NB4 (cell line): ENCODE measurements around the gene CDKN2AIP.

ENCODE experiments used
- POLR2A ChIP-seq: IDR thresholded peaks from 2 replicates; pipeline ENCODE4 v1.6.1; 2011; ENCODE audit warnings: mild to moderate bottlenecking; ENCODE audit not compliant: insufficient read length; ENCODE audit errors: extremely low read depth
- TF ChIP-seq, protein P1 (sequence below): IDR thresholded peaks from one replicate; pipeline ENCODE4 v1.5.1; 2012; ENCODE audit warnings: low read depth, low read length

- TF ChIP-seq, protein P1, sequence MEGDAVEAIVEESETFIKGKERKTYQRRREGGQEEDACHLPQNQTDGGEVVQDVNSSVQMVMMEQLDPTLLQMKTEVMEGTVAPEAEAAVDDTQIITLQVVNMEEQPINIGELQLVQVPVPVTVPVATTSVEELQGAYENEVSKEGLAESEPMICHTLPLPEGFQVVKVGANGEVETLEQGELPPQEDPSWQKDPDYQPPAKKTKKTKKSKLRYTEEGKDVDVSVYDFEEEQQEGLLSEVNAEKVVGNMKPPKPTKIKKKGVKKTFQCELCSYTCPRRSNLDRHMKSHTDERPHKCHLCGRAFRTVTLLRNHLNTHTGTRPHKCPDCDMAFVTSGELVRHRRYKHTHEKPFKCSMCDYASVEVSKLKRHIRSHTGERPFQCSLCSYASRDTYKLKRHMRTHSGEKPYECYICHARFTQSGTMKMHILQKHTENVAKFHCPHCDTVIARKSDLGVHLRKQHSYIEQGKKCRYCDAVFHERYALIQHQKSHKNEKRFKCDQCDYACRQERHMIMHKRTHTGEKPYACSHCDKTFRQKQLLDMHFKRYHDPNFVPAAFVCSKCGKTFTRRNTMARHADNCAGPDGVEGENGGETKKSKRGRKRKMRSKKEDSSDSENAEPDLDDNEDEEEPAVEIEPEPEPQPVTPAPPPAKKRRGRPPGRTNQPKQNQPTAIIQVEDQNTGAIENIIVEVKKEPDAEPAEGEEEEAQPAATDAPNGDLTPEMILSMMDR: no peak
- TF ChIP-seq POLR2A: no peak
These were observed 14.0 kb upstream of the CDKN2AIP start for GRCh38 chr4:183430317-183430993.
